NCI-H774 (cell line): Measurements from ENCODE around the gene KRTAP4-11.
"Not testable (repeated sequence)": the region's sequence is repeated elsewhere in the genome, so short reads cannot be mapped to it uniquely, and the experiment has no call there.

ENCODE experiments used
- DNase-seq: peaks from one replicate; lab custom pipeline; 2025; lab: John Stamatoyannopoulos, UW

The KRTAP4-11 gene

DNA sequence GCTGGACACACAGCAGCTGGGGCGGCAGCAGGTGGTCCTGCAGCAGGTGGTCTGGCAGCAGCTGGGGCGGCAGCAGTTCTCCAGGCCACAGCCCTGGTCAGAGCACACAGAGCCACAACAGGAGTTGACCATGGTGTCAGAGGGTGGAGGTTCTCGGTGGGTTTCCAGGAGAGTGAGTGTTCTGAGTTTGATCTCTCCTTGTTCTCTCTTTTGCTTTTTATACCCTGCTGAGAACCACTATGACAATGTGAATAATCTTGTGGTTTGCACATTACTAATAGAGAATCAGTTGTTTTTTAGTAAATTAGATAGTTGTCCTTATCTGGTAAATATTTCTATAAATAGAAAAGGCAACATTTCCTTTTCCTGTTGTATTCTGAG, 5.8 kb upstream of the KRTAP4-11 start, which contains the start of gene KRTAP4-12:
TSS of gene KRTAP4-12 (minus strand) at position 192 of the 381 bp plus-strand sequence. CDS start at position 132, 60 bp downstream.
- not testable (repeated sequence) for DNase-seq

DNA sequence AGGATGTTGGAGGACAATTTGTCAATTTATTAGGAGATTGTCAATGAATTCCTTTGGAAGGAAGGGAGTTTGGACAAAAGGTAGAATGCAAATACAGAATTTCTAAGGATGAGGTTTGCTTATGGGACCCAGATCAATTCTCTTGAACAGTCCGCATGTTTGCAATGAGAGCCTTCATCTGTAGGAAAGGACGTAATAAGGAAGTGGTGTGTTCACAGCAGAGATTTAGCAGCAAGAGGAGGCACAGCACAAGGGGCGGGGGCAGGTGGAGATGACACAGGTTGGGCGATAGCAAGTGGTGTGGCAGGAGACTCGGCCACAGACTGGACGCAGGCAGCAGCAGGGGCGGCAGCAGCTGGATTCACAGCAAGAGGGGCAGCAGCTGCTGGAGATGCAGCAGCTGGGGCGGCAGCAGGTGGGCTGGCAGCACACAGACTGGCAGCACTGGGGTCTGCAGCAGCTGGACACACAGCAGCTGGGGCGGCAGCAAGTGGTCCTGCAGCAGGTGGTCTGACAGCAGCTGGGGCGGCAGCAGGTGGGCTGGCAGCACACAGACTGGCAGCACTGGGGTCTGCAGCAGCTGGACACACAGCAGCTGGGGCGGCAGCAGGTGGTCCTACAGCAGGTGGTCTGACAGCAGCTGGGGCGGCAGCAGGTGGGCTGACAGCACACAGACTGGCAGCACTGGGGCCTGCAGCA, 5.3 kb upstream of the KRTAP4-11 start:
- DNase-seq = not testable (repeated sequence)

DNA sequence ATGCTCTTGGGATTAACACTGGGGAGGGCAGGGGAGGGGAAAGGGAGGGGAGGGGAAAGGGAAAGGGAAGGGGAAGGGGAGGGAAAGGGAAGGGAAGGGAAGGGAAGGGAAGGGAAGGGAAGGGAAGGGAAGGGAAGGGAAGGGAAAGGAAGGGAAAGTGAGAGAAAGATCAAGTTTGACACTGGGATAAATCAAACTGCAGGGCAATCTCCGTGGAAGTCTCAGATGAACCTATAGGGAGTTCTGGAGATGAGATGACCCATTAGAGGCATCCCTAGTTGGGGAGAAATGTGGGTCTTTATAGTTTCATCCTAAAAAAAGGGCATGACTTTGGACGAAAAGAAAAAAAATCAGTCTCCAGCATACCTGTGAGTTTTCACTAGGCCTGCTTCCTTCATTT, 3.6 kb upstream of the KRTAP4-11 start:
- no peak for DNase-seq

DNA sequence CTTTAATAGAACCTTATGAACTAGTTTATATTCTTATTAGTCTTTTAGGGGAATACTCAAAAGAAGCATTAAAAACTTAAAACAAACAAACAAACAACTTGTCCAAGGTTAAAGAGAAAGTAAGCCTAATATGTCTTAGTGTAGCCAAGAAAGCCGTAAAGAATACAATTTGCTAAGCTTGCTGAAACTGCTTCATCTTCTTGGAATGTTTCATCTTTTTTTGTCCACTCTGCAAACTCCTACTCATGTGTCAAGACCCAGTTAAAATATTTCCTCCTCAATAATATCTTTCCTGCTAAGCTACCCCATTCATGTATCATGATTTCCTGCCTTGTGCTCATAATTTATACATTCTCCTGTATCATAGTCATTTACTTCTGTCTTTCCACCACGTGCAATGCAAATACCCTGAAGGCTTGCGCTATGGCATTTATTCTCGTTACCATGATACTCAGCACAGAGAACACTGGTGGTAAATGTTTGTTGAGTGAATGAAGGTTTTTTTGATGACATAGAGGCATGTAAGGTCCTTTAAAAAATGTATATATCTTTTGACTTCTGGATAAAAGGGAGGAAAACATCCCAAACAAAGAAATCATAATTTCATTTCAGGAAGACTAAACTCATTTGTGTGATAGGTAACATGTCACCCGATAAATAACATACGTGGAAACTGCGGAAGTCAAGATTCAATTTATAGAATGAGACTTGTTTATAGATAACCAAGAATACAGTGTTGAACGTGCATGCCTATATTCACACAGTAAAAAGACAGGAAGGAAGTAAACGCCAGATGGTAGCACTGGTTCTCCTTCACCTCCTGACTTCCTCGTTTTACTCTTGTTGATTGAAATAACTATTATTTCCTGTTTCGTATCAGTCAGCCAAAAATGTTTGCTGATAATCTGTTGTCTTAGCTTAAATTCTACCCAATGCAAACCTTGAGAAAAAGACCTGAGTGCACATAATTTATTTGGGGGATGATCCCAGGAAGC, 1.8 kb upstream of the KRTAP4-11 start:
- not testable (repeated sequence) for DNase-seq

DNA sequence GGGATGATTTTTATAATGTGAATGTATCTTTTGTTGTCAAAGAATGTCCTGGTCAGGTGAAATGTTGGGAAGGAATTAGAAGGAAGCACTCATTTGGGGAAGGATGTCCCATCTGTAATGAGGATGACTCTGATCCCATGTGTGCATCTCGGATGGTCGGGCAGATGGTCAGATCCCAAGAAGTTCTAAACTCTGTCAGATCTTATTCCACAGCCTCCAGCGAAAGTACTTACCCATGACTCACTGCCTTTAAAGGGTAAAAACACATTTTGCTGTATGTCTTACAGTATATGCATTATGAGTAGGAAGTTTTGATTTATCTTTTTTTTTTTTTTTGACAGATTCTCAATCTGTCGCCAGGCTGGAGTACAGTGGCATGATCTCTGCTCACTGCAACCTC, 548 bp upstream of the KRTAP4-11 start:
- DNase-seq = no peak

DNA sequence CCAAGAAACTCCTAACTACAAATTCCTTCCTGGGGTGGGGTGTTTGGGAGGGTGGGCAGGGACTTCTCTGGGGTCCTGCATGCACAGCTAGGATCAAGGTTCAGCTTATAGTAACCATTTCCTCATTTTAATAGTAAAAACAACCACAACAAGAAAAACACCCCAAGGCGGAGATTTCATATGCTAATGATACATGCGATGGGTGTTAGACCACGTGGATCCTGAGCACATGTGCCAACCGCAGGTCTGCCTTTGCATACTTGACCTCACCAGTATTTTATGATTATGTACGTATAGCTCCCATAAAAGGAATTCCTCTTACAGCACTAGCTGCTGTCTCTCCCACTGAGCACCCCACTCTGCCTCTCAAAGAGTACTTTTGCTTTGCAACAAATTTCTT, 1.9 kb downstream of the KRTAP4-11 start:
- no peak for DNase-seq

DNA sequence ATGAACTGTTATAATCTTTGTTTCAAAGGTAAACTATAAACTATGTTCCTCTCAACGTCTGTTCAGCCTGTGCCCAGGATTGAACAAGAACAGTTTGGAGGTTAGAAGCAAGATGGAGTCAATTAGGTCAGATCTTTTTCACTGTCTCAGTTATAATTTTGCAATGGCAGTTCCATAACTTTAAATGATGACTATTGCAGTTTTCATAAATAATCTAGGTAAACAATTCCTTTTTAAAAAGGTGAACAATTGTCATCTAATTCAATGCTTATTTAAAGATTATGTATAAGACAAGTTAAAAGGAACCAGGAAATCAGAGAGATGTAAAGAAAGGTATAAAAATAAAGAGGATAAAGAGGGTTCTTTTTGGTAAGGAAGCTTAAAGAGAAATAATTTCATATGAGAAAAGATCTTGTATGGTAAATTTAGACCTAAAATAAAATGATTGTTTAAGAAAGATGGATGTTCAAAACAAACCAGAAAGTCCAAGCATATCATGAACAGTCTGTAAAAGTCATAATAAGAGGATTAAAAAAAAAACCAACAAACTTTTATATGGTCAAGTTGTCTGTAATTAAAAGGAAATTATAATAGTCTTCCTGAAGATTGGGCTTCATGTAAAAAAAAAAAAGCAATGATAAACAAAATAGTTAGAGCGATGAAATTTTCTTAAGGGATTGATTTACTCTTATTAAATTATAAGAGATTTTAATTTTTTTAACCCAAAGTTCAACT, 6.9 kb downstream of the KRTAP4-11 start:
- DNase-seq = no peak

DNA sequence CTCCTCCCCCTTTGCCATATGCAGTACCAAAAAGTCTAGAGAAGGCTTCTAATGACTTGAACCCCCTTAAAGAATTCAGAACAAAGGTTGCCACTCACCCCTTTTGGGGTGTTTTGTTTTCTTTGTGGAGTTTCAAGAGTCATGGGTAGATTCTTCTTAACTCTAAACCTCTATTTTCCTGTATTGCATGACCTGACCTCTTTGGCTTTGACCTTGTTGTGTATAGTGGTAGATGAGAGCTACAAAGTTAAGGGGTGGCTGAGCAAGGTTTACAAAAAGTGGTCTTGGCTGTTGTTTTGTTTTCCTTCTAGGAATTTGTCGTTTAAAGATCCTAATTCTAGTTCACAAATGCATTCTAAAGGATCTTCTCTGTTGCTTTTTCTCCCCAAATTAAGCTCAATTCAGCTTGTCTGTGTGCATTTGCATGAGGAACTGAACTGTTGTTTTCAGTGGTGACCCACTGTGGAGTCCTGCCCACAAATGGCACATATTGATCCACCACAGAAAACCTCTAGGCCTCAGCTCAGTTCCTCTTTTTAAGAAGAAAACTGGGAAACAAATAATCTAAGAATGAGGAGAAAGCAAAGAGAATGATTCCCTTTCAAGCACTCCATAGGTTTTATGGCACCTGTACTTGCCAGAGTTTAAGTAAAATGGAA, 9.3 kb downstream of the KRTAP4-11 start:
- DNase-seq = not testable (repeated sequence)

DNA sequence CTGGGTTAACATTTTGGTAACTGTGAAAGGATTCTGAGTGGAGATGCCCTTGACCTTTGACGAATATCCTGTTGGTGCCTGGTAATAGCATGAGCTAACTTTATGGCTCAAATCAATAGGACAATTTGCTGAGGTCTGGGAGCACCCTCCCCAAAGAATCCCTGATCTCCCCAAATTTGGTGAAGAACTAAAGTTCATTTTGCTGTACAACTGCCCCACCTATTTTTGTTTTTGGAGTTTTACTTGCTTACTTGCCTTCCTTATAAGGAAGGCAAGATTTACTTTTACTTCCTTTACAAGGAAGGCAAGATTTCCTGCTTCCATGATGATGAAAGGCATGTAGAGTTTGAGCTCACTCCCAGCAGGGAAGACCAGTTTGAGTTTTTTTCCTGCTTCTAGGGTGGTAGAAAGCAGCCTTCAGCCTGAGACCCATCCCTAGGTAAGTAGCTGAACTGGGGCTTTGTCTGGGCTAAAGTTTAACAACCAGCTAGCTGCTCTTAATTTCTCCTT, 10.2 kb downstream of the KRTAP4-11 start:
- no peak for DNase-seq

DNA sequence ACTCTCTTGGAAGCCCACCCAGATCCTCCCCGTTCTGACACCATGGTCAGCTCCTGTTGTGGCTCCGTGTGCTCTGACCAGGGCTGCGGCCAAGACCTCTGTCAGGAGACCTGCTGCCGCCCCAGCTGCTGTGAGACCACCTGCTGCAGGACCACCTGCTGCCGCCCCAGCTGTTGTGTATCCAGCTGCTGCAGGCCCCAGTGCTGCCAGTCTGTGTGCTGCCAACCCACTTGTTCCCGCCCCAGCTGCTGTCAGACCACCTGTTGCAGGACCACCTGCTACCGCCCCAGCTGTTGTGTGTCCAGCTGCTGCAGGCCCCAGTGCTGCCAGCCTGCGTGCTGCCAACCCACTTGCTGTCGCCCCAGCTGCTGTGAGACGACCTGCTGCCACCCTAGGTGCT, 12.8 kb downstream of the KRTAP4-11 start, which contains the start of gene KRTAP4-9:
TSS of gene KRTAP4-9 (plus strand) at position 43 of the 400 bp plus-strand sequence. CDS start at position 43, 0 bp downstream.
- DNase-seq = not testable (repeated sequence)

DNA sequence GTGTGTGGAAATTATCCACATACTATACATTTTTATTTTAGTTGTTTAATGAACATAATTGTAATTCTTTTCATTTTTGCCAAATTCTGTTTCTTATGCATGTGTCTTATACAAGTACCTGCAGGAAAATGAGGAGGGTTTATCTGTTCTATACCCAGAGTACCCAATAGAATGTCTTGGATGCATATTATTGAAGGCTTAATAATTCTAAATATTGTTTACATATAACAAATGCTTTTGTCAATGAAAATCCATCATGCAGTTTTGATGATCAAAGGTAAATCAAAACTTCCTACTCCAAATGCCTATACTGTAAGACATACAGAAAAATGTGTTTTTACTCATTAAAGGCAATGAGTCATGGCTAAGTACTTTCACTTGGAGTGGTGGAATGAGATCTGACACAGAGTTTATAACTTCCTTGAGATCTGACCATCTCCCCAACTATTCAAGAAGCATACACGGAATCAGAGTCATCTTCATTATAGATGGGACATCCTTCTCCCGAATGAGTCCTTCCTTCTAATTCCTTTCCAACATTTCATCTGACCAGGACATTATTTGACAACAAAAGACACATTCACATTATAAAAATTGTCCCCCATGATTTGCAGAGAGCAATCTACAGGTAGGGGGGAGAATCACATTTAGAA, 13.7 kb downstream of the KRTAP4-11 start:
- not testable (repeated sequence) for DNase-seq

DNA sequence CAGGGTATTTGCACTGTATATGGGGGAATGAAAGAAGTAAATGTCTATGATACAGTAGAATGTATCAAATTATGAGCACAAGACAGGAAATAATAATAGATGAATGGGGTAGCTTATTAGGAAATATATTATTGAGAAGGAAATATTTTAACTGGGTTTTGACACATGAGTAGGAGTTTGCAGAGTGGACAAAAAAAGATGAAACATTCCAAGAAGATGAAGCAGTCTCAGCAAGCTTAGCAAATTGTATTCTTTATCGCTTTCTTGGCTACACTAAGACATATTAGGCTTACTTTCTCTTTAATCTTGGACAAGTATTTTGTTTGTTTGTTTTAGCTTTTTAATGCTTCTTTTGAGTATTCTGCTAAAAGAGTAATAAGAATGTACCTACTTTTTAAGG, 14.3 kb downstream of the KRTAP4-11 start:
- DNase-seq = no peak

DNA sequence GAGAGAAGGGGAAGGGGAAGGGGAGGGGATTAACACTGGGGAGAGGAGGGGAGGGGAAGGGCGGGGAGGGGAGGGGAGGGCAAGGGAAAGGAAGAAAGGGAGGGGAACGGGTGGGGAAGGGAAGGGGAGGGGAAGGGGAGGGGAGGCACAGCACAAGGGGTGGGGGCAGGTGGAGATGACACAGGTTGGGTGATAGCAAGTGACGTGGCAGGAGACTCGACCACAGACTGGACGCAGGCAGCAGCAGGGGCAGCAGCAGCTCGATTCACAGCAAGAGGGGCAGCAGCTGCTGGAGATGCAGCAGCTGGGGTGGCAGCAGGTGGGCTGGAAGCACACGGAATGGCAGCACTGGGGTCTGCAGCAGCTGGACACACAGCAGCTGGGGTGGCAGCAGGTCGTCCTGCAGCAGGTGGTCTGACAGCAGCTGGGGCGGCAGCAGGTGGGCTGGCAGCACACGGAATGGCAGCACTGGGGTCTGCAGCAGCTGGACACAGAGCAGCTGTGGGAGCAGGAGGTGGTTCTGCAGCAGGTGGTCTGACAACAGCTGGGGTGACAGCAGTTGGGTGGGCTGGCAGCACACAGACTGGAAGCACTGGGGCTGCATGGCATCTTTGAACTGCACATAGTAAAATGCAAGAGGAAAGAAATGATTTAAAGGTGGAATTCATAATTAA, 16.4 kb downstream of the KRTAP4-11 start, which contains the start of gene KRTAP4-16:
TSS of gene KRTAP4-16 (minus strand) at position 624 of the 674 bp plus-strand sequence. CDS start at position 624, 0 bp downstream.
- no peak for DNase-seq

DNA sequence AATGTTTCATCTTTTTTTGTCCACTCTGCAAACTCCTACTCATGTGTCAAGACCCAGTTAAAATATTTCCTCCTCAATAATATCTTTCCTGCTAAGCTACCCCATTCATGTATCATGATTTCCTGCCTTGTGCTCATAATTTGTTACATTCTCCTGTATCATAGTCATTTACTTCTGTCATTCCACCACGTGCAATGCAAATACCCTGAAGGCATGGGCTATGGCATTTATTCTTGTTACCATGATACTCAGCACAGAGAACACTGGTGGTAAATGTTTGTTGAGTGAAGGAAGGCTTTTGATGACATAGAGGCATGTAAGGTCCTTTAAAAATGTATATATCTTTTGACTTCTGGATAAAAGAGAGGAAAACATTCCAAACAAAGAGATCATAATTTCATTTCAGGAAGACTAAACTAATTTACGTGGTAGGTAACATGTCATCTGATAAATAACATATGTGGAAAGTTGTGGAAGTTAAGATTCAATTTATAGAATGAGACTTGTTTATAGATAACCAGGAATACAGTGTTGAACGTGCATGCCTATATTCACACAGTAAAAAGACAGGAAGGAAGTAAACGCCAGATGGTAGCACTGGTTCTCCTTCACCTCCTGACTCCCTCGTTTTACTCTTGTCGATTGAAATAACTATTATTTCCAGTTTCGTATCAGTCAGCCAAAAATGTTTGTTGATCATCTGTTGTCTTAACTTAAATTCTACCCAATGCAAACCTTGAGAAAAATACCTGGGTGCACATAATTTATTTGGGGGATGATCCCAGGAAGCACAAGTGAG, 18.3 kb downstream of the KRTAP4-11 start:
- not testable (repeated sequence) for DNase-seq

DNA sequence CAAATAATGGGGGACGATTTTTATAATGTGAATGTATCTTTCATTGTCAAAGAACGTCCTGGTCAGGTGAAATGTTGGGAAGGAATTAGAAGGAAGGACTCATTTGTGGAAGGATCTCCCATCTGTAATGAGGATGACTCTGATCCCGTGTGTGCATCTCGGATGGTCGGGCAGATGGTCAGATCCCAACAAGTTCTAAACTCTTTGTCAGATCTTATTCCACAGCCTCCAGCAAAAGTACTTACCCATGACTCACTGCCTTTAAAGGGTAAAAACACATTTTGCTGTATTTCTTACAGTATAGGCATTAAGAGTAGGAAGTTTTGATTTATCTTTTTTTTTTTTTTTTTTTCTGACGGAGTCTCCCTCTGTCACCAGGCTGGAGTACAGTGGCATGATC, 19.7 kb downstream of the KRTAP4-11 start:
- no peak for DNase-seq

DNA sequence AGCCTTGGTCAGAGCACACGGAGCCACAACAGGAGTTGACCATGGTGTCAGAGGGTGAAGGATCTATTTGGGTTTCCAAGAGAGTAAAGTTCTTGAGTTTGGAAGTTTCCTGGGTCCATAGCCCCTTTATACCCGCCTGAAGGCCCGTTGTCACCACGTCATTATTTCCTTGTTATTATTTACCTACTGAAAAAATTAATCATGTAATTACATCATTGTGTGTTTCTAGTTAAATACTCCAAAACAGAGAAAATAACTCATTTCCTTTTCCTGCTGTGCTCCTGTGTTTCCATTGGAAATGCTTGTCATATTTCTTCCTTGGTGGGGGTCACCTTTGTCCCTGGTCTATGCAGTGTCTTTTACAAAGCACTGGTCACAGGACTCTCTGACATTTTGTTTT, 20.1 kb downstream of the KRTAP4-11 start, which contains the start of gene KRTAP4-8:
TSS of gene KRTAP4-8 (minus strand) at position 101 of the 400 bp plus-strand sequence. CDS start at position 43, 58 bp downstream.
- no peak for DNase-seq

DNA sequence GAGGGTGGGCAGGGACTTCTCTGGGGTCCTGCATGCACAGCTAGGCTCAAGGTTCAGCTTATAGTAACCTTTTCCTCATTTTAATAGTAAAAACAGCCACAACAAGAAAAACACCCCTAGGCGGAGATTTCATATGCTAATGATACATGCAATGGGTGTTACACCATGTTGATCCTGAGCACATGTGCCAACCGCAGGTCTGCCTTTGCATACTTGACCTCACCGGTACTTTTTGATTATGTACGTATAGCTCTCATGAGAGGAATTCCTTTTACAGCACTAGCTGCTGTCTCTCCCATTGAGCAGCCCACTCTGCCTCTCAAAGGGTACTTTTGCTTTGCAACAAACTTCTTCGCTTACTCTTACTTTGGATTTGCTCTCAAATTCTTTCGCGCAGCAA, 22.1 kb downstream of the KRTAP4-11 start:
- DNase-seq = no peak

DNA sequence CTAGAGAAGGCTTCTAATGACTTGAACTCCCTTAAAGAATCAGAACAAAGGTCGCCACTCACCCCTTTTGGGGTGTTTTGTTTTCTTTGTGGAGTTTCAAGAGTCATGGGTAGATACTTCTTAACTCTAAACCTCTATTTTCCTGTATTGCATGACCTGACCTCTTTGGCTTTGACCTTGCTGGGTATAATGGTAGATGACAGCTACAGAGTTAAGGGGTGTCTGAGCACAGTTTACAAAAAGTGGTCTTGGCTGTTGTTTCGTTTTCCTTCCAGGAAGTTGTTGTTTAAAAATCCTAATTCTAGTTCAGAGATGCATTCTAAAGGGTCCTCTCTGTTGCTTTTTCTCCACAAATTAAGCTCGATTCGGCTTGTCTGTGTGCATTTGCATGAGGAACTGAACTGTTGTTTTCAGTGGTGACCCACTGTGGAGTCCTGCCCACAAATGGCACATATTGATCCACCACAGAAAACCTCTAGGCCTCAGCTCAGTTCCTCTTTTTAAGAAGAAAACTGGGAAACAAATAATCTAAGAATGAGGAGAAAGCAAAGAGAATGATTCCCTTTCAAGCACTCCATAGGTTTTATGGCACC, 29.3 kb downstream of the KRTAP4-11 start:
- DNase-seq = not testable (repeated sequence)
